GM12801 (cell line): ENCODE data around the gene COL4A3.

Source experiments
- TF ChIP-seq, protein P1 (sequence below): IDR thresholded peaks from one replicate; pipeline ENCODE4 v1.5.1; 2011; ENCODE audit warnings: control low read depth; ENCODE audit not compliant: insufficient read length; ENCODE audit errors: extremely low read depth

Gene COL4A3

DNA sequence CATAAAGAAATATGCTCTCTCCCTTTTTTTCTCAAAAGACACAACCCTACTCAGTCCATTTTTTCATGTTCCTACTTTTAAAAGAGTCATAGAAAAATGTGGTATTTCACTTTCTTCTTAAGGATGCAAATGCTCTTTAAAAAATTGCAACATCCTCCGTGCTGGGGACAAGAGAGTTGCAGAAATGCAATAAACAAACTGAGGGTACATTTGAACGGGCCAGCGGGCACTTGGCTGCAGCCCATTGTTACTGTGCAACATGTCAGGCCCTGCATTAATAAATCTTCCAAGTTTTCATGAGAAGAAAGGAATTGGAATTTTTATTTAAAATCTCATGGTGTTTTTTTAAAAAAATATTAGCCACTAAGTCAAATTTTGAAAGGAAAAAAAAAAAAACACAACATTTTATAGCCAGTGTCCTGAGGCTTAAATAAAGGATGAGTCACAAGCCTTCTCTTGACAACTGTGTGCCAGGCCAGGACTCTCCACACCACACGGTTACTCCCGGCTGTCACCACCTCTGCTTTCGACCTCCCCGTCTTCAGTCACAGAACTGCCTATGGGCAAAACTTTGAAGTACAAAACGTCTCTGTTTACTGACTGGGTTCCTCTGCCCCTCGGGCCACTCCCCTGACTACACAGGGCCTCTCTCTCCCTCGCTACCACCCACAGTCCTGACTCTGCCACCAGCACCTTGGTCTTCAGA, 103.1 kb downstream of the COL4A3 start:
- TF ChIP-seq, protein P1, sequence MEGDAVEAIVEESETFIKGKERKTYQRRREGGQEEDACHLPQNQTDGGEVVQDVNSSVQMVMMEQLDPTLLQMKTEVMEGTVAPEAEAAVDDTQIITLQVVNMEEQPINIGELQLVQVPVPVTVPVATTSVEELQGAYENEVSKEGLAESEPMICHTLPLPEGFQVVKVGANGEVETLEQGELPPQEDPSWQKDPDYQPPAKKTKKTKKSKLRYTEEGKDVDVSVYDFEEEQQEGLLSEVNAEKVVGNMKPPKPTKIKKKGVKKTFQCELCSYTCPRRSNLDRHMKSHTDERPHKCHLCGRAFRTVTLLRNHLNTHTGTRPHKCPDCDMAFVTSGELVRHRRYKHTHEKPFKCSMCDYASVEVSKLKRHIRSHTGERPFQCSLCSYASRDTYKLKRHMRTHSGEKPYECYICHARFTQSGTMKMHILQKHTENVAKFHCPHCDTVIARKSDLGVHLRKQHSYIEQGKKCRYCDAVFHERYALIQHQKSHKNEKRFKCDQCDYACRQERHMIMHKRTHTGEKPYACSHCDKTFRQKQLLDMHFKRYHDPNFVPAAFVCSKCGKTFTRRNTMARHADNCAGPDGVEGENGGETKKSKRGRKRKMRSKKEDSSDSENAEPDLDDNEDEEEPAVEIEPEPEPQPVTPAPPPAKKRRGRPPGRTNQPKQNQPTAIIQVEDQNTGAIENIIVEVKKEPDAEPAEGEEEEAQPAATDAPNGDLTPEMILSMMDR: no peak

DNA sequence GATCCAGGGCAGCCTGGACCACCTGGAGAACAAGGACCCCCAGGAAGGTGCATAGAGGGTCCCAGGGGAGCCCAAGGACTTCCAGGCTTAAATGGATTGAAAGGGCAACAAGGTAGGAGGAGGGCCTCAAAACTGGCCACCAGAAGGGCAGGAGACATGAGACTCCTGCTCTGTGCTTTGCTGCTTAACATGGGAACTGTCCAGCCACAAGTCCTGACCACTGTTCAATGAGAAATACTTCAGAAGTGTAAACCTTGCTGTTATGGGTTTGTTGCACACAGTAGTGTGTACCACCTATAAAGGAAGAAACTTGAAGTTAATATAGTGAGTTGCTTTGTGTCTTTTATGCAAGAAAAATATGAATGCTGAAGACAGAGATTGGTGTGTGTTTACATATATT, 116.5 kb downstream of the COL4A3 start:
- TF ChIP-seq, protein P1: no peak

DNA sequence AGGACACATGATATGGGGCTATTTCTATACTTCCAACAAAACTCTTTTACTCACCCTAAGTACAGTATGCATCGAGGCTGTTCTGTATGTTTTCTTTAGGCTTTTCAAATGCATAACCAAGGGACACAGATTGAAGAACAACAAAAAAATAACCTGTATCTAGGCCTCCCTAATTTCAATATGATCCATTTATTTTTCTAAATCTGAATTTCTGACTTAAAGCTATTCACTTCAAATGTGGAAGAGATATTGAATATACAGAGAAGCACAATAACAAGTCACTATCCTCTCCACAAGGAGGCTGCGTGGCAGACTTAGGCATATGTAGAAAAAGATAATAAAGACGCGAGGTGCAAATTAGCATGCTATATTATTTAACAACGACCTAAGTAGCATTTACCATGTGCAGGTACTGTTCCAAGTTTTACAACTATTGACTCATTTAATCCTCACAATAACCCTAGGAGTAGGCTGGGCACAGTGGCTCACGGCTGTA, 121.4 kb downstream of the COL4A3 start:
- TF ChIP-seq, protein P1: no peak

DNA sequence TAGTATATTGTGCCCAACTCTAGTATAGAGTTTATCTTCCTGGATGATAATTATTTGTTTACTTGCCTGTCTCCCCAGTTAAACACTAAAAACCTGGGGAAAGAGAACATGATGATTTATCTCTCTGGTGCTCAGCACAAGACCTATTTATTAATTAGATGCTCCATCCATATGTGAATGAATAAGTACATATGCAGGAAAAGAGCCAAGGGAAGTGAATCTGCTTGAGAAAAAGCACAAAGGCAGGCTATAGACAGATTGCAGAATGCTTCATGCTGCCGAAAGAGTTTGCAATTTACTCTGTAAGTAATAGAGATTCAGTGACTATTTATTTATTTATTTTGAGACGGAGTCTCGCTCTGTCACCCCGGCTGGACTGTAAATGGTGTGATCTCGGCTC, 123.3 kb downstream of the COL4A3 start:
- TF ChIP-seq, protein P1: no peak

DNA sequence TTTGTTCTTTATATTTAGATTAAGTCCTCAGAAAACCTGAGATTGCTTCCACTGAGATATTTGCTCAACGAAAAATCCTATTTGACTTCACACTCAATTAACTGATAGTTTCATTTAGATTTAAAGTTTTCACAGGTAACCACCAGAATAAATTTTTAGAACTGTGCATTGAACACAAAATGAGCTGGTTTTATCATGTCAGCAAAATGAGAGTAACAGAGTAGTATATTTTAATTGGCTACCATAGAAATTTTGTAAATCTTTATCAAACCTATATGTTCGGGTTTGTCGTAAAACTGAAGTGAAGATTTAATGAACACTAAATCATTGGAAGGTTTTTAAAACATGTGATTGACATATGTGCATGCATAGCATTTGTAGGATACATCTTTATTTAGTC, 127.9 kb downstream of the COL4A3 start:
- TF ChIP-seq, protein P1: no peak

DNA sequence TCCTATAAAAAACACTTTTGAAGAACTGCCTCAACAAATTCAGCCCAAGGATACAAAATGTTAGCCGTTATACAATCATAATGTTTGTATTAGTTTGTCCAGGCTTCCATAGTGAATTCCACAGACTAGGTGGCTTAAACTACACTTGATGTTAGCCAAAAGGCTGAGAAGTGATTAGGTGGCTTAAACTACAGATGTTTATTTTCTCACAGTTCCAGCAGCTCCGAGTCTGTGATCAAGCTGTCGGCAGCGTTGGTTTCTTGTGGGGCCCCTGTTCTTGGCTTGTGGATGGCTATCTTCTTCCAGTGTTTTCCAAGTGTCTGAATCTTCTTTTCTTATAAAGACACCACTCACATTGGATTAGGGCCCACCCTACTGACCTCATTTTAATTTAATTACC, 129.1 kb downstream of the COL4A3 start:
- TF ChIP-seq, protein P1: no peak

DNA sequence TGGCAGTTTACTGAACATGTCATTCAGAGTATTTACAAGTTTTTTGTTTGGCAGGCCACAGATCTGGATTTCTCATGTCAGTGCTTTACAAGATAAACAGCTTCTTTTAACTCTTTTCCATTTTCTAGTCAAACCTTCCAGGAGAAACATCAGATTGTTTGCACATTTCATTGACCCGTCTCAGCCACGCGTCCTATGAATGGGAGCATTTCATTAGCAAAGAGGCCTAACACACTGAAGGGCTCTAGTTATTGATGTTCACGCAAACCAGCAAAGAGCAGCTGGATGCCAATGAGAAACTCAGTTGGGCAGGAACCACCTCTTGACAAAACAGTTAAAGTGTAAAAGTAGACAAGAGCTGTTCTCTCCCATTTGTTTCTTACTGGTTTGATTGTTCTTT, 131.4 kb downstream of the COL4A3 start:
- TF ChIP-seq, protein P1: no peak
